AG09319 (cell line): ENCODE data around the gene SPRR3.

Source experiments
- DNase-seq: peaks from one replicate; pipeline ENCODE4 v3.0.0-alpha.2; 2010; ENCODE audit warnings: low read depth; ENCODE audit errors: extremely low read depth
- TF ChIP-seq, protein P1 (sequence below): IDR thresholded peaks from 2 replicates; pipeline ENCODE4 v1.5.1; 2011; ENCODE audit warnings: low read depth, mild to moderate bottlenecking, inconsistent platforms, low read length, moderate library complexity

The SPRR3 gene, protein sequence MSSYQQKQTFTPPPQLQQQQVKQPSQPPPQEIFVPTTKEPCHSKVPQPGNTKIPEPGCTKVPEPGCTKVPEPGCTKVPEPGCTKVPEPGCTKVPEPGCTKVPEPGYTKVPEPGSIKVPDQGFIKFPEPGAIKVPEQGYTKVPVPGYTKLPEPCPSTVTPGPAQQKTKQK

DNA sequence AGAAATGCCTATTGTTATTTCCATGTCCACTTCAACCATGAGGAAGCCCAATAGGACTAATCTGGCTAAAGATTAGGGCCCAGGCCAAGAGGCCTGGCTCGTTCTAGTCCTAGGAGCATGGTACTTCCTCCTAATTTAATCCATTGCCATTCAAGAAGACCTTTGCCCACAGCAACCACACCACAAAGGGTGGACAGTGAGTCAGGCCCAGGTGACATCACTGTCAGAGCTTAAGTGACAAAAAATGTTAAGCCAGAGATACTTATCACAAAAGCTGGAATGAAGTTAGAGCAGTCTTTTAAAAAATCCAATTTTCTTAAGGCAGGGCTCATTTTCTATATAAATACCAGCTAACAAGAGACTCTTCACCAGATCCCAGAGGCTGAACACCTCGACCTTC lies at the start of gene SPRR3:
TSS of gene SPRR3 (plus strand) at position 368 of the 400 bp plus-strand sequence. CDS start 1,272 bp downstream, outside the sequence.
- no peak for DNase-seq
- TF ChIP-seq, protein P1, sequence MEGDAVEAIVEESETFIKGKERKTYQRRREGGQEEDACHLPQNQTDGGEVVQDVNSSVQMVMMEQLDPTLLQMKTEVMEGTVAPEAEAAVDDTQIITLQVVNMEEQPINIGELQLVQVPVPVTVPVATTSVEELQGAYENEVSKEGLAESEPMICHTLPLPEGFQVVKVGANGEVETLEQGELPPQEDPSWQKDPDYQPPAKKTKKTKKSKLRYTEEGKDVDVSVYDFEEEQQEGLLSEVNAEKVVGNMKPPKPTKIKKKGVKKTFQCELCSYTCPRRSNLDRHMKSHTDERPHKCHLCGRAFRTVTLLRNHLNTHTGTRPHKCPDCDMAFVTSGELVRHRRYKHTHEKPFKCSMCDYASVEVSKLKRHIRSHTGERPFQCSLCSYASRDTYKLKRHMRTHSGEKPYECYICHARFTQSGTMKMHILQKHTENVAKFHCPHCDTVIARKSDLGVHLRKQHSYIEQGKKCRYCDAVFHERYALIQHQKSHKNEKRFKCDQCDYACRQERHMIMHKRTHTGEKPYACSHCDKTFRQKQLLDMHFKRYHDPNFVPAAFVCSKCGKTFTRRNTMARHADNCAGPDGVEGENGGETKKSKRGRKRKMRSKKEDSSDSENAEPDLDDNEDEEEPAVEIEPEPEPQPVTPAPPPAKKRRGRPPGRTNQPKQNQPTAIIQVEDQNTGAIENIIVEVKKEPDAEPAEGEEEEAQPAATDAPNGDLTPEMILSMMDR = no peak

DNA sequence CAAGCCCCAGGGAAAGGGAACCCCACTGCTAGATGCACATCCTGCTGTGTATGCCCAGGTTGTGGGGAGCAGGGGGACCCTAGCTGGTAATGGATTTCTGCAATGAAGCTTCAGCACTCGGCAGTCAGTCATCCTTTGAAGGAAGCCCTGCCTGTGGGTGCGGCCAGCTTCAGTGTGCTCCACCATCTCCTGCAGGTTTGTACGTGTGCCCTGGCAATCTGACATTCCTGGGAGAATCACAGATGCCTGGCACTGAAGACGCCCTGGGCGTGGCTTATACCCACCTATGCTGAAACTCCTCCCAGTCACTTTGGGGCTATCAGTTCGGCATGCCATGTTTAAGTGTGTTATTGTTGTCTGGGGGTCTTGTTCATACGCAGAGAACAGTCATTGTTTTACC lies 47.8 kb upstream of the SPRR3 start:
- no peak for DNase-seq
- TF ChIP-seq, protein P1 = no peak

DNA sequence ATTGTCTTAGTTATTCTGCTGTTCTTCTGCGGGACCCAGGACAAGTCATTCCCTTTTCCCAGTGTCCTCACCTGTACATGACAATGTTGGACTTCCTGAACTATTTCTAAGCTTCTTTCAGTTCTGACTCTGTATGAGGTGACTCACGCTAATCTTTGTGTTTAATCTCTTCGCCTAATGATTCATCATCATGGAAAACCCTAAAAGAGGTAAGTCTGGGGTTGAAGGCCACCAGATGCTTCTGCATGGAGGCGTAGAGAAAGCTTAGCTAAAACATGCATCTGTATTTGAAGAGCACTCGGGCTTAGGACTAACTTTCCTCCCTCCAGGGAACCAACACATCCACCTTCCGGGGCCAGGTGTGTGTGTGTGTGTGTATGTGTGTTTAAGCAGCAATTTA lies 47.1 kb upstream of the SPRR3 start:
- TF ChIP-seq, protein P1 = no peak
- DNase-seq = no peak

DNA sequence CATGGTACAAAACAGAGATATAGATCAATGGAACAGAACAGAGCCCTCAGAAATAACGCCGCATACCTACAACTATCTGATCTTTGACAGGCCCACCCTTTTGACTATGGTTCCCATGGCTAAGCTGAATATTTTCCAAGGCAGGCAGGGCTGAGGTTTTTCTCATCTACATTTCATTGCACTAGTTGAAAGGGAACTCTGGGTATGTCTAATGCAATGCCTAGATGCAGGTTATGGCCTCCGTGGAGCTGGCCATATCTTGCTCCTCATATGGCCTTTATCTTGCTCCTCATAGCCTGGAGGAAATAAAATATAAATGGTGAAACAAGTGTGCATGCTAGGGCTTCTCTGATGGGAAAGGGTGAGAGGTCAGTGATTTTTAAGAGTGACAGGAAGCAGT lies 44.0 kb upstream of the SPRR3 start:
- TF ChIP-seq, protein P1 = no peak
- DNase-seq = no peak

DNA sequence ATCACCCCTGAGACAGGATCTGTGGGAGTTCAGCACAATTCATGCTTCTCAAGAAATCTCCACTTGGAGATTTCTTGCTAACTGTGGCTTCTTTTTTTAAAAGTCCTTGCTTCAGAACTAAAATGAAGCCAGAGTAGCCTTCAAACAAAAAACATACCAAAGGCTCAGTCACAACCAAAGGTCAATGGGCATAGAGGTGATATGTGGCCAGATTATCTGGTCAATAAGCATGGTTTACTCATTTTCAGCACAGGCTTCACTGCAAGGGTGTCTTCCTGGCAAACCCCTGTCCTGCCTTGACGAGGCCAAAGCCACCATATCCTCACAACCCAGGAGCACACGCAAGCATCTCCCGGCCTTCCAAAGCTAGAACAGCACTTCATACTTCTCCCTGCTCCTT lies 42.3 kb upstream of the SPRR3 start:
- no peak for DNase-seq
- TF ChIP-seq, protein P1 = no peak

DNA sequence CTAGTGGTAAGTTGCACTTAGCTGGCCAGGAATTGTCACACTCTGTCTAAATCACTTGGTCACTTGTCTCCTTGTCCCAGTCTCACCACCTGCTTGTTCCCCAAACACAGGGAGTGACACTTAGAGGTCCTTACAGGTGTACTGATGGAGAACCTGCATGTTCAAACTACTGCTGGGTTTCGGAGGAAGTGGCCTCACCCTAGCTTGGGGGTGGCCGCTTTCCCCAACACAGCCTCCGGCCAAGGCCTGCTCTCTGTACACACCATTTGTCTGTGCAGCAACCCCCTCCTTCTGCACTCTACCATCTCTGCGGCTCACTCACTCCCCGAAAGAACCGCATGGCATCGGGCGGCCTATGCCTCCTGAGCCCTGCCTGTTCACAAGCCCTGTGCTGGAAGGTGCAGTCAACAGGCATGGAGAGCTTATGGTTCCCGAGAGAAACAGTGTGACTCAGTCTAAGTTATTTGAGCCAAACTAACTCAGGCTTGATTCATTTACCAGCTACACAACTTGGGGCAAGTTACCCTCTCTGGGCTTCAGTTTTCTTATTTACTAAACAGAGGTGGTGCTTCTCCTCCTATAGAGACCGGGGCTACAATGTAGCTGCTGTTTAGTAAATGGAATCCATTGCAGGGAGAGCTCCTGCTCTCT lies 41.6 kb upstream of the SPRR3 start:
- TF ChIP-seq, protein P1 = no peak
- no peak for DNase-seq

DNA sequence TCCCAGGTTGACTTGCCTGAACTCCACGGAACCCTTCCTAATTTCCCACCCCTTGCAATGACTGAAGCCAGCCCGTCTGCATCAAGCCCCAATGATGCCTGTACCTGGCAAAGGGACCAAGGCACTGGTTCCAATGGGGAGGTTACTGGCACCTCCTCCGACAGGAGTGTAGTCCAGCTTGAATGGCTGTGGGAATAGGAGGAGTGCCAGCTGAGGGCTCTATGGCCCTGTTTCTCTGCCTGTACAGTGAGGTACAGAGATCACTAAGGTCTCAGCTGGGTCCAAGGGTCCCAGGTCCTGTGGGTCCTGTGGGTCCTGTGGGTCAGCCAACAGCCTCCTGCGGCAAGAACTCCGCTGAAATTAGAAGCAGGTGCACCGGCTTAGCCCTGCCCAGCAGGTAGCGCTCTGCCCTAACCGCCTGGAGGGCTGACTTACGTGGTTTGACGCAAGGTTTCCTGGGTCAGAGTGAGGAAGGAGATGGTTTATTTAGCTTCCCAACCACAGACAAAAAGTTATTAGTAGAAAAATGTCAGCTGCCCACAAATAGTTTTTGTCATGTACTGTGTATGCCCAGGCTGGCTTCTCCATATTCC lies 41.0 kb upstream of the SPRR3 start:
- DNase-seq = no peak
- TF ChIP-seq, protein P1 = no peak
